Muscle of back (tissue), 11 donors: ENCODE measurements around the gene CHRM1. TPM values are rescaled to one million over a fixed set of nuclear protein-coding genes. Genes with fewer than 3 reads are reported as not detected.

Source experiments
- DNase-seq, 3 donors: peaks; one replicate each; pipeline versions ENCODE4 v3.0.0 to v3.0.0-alpha.2; 2013
- polyA plus RNA-seq, 10 donors: library from polyadenylated mRNA; unstranded; fragments of 120-200 nt; gene quantifications; one replicate each; pipeline ENCODE4 v1.2.1, GENCODE V29; 2013; ENCODE audit not compliant: insufficient read length in 10 of 10

CHRM1 gene
- polyA plus RNA-seq, 10 donors = 0.05 to 0.49 (median 0.24) TPM; not detected in 6

DNA sequence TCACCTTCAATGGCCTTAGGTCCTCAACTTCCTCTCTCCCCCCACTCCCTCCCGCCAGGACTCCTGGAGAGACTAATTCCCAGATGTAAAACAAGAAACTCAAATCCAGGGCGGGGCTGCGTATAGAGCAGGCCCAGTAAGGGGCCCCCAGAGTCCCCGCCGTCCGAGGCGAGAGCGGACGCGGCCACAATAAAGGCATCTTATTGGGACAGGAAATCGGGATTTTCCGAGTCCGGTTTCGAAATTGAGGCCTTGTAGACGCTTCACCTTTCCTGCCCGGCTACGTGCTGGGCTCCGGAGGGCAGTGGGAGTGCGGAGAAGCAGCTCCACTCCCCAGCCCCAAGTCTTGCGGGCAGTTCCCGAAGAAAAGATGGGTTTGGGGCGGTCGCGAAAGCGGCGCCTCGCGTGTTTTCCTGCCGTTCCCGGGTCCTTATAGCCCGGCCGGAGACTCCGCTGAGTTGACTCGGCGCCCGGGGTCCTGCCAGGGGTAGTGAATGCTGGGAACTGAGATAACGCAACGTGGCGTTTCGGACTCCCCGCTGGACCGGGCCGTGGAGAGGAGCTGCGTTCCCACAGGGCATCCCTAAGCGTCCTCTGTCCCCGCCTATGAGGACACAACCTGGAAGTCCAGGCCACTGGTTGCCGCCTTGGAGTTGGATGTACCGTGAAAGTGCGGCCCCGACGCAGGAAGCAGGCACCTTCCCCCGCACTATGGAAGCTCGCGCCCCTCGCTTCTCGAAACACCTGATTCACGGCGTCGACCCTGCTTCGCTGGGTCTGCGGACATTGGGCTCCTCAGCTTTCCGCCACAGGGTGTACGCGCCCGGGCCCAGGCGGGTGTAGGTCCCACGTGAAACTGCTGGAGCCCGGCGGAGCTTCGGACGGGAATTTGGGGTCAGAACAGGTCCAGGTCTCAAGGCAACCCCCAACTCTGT, 4.8 kb upstream of the CHRM1 start:
- peak in 1 of 3 donors; percentile 61 for DNase-seq

DNA sequence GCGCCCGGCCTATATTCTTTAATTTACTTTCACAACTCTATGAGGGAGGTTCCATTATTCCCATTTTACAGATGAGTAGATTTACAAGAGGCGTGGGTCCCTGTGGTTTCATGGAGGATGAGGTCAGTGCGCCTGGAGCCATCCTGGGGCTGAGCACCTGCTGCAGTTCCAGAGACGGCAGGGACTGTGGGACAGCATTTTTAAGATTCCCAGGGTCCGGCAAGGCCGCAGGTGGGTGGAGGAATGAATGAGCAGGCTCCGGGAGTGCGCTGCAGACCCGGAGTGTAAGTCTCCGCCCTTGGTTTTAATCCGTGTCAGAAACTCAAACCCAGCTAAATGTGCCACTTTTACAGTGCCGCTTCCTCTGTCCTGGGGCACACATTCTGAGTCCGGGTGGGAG, 4.1 kb upstream of the CHRM1 start:
- DNase-seq = no peak

- DNase-seq = peak in 1 of 3 donors; percentile 44
These were observed 2.6 kb upstream of the CHRM1 start for GRCh38 chr11:62923601-62924411.

GRCh38 chr11:62922653-62923431, 1.7 kb upstream of the CHRM1 start:
- DNase-seq = peak in 1 of 3 donors; percentile 30

DNA sequence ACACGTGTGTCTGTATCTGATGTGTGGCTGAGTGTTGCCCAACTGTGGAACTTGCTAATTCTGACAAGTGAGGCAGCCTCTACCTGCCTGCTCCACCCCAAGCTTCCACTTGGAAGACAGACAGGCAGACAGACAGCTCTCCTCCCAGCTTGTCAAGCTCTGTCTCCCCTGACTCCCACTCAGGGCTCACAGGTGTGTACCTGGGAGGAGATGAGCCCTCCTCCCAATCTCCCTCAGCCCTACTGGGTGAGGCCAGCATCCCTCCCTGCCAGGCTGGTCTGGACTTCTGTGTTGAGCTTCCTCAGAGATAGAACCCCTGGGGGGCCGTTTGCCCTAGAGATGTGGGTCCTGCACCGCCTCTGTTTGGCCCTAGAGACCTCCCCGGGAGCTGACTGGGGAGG, 1.0 kb upstream of the CHRM1 start:
- no peak for DNase-seq

GRCh38 chr11:62921573-62922188, 518 bp upstream of the CHRM1 start:
- peak in 1 of 3 donors; percentile 32 for DNase-seq

GRCh38 chr11:62919898-62920640, 1.1 kb downstream of the CHRM1 start:
- DNase-seq = no peak

DNA sequence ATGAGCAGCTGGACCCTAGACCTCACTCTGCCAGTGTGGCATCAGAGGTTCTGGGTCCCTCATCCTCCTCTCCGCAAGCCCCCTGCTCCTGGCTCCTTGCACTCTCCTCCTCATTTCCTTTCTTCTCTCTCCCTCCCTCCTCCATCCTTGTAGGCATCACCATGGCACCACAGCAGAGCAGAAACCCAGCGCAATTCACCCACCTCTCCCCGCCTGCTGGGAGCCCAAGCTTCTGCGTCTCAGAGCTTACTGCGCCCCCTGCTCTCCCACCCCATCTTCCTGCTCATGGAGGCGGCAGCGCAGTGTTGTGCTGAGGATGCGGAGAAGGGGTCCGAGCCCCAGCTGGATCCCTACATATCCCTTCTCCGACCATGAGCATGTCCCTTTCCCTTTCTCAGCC, 1.7 kb downstream of the CHRM1 start:
- no peak for DNase-seq

GRCh38 chr11:62918531-62918930, 2.6 kb downstream of the CHRM1 start:
- no peak for DNase-seq

DNA sequence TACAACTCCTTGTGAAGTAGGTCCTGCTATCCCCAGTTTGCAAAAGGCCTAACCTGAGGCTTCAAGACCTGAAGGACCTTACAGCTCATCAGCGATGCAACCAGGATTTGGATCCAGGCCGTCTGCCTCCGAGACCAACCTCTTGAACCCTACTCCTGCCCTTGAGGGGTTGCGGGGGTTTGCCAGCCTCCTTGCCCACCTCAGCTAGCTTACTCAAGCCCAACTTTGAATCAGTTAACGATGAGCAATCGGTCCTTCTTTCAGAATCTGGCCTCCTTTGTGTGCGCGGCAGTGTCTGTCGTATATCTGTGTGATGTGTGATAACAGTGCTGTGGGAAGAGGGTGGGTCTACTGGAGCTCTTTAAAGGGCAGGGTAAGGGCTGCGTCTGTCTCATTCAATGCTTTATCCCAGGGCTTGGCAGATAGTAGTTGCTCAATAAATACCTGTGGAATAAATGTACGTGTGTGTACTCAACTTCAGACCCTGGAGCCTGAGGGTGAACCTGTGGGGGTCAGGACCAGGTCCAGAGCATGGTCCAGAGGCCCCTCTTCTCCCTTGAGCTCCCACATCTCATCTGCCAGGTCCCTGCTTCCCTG, 3.2 kb downstream of the CHRM1 start:
- DNase-seq = no peak

DNA sequence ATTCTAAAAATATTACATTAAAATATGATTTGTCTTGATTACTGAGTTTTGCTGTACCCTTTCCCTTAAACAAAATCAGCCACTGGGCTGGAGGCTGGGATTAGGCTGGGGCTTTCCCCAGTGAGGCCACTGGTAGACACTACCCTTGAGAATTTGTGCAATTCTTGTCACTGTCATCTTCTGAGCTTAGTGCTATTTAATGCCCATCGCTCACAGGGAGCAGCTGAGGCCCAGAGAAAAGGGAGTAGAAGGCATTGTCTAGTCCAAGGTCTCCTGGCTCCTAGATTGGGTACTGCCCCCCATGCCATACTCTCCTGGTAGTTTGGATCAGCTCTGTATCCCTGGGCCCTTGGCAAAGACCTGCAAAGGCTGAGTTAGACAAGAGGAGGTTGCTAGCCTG, 6.7 kb downstream of the CHRM1 start:
- DNase-seq = no peak

DNA sequence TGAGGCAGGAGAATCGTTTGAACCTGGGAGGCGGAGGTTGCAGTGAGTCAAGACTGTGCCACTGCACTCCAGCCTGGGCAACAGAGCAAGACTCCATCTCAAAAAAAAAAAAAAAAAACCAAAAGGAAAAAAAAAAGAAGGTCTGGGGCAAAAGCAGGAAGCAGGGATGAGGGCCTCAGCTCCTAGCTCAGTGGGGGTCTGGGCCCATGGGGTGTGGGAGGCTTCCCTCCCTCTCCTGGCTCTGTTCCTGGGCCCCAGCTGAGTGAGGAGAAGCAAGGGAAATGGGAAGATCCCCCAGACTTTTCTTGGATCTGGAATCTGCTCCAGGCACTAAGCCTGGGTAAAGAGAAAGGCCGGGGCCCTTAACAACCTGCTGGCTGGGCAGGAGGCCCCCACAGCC, 8.9 kb downstream of the CHRM1 start:
- DNase-seq = no peak

DNA sequence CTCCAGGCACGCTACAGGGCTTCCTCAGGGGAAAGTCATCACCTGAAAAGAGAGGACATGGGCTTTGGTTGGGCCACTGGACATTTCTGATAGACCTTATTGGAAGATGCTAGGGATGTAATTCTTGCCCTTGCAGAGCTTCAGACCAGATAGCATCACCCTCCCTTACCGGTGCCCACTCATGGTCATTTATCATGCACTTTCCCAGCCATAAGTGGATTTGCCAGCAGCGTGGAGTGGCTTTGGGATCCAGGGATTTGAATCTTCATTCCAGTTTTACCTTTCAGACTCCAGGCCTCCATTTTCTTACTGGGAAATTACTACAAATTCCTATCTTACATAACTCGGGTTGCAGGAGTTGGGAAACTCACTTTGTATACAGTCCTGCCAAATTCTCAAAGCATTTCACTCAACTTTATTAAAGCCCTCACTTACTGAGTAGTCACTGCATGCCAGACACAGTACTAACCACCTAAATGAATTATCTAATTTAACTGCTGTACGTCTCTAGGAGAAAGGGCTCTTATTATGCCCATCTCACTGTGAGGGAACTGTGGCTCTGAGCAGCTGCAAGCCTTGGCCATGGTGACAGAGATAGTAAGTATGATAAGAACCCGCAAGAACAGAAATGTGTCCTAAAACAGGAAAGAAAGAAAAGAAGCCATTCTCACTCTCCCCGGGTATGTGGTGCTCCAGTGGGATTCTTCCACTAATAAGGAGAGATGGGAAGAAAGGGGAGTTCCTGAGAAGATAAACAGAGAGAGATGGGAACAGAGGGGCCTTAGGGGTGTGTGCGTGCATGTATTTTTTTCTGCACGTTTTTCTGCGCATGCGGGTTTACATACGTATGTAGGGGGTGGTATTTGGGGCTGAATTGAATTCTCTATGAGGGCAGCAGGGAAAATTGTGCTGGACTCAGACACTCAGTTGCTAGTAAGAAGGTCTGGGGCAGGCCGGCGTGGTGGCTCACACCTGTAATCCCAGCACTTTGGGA, 9.7 kb downstream of the CHRM1 start:
- no peak for DNase-seq

DNA sequence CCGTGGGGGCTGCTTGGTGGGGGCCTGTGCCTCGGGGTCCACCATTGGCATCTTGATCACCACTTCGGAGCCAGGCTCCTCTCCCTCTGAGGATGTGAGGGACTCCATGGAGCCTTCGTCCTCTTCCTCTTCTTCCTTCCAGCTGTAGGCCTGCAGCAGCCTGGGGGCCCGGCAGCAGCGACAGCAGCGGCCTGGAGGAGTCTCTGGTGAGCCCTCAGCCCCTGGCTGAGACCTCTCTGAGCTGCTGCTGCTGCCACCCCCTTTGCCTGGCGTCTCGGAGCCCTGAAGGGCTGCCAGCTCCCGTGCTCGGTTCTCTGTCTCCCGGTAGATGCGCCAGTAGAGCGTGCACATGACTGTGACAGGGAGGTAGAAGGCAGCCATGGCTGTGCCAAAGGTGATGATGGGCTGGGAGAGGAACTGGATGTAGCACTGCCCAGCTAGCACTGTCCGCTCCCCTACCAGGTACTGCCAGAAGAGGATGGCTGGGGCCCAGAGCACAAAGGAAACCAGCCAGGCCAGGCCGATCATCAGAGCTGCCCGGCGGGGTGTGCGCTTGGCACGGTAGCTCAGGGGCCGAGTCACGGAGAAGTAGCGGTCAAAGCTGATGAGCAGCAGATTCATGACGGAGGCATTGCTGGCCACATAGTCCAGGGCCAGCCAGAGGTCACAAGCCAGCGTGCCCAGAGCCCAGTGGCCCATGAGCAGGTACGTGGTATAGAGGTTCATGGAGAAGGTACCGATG, 10.9 kb downstream of the CHRM1 start:
- no peak for DNase-seq

DNA sequence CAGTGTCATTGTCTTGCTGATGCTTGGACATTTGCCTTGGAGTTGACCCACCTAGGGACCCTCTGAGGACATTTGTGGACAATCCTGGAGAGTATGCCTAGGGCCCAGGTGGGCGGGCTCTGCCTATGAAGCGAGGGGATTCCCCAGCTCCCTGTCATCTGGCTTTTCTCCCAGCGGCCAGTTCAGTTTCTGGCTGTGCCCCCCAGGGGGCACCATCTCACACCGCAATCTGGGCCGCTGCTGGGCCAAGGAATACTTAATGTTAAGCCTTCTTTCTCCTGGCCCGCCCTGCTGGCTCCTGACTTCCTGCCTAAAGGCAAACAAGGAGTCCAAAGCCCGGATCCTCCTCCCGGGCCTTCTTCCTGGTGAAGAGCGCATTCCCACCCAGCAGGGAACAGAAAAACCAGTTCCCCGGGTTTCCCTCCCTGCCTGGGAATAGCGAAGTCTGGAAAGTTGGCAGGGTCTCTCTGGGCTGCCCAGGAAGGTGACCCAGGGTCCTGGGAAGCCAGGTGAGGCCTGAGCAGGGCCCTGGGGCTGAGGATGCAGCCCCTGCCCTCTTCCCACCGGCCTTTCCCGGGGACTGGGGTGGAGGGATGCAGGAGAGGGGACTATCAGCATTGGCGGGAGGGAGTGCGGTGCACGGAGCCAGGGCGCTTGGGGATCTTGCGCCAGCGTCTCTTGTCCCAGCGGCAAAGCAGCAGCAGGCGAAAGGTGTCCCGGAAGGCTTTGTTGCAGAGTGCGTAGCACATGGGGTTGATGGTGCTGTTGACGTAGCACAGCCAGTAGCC, 11.9 kb downstream of the CHRM1 start:
- peak; percentile 53 to 77 (median 64) for DNase-seq

GRCh38 chr11:62908468-62909072, 12.6 kb downstream of the CHRM1 start:
- DNase-seq = no peak
